MM.1S (cell line): ENCODE data around the gene RASGRP1.

Source experiments
- EZH2phosphoT487 ChIP-seq: fragments of 300-600 bp; sonication (generic); IDR thresholded peaks from 2 replicates; pipeline ENCODE4 v1.6.1; 2018; ENCODE audit warnings: antibody characterized with exemption, low read length
- TF ChIP-seq, protein P1 (sequence below): fragments of 300-600 bp; sonication (generic); IDR thresholded peaks from 2 replicates; pipeline ENCODE4 v1.5.1; 2016; ENCODE audit warnings: antibody characterized with exemption, low read length, mixed read lengths

DNA sequence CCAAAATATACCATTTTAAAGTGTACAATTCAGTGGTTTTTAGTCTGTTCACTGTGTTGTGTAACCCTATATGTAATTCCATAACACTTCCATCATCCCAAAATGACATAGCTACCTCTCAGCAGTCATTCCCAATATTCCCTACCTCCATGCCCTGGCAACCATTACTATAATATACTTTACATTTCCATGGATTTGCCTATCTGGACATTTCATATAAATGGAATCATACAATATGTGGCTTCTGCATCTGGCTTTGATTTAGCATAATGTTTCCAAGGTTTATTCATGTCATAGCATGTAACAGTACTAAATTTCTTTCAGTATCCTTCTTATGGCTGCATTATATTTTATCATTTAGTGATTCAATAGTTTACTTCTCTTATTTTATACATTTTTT, 85.3 kb downstream of the RASGRP1 start:
- TF ChIP-seq, protein P1, sequence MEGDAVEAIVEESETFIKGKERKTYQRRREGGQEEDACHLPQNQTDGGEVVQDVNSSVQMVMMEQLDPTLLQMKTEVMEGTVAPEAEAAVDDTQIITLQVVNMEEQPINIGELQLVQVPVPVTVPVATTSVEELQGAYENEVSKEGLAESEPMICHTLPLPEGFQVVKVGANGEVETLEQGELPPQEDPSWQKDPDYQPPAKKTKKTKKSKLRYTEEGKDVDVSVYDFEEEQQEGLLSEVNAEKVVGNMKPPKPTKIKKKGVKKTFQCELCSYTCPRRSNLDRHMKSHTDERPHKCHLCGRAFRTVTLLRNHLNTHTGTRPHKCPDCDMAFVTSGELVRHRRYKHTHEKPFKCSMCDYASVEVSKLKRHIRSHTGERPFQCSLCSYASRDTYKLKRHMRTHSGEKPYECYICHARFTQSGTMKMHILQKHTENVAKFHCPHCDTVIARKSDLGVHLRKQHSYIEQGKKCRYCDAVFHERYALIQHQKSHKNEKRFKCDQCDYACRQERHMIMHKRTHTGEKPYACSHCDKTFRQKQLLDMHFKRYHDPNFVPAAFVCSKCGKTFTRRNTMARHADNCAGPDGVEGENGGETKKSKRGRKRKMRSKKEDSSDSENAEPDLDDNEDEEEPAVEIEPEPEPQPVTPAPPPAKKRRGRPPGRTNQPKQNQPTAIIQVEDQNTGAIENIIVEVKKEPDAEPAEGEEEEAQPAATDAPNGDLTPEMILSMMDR = no peak
- no peak for TF ChIP-seq EZH2phosphoT487
